Measurements from ENCODE around the gene COL27A1. TPM values are rescaled to one million over a fixed set of nuclear protein-coding genes. Genes with fewer than 3 reads are reported as not detected.

The COL27A1 gene
- total RNA-seq, 1 donor, result 0.21 TPM

DNA sequence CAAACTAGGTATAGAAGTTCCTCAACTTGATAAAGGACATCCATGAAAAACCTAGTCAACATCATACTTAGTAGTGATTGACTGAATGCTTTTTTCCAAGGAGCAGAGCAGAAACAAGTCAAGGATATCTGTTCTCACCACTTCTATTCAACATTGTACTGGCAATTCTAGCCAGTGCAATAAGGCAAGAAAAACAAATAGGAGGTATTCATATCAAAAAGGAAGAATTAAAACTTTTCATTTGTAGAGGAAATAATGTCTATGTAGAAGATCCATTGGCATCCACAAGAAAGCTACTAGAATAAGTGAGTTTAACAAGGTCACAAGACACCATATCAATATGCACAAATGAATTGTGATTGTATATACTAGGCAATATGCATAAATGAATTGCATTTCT, 139.3 kb downstream of the COL27A1 start:
- no peak overlapping the region for H3K4me3 ChIP-seq (ENCODE audit: low read length)
- H3K27me3 ChIP-seq (ENCODE audit: insufficient read depth, low read length), result peaks cover 9% of the 10 kb centered on the region
- H3K9me3 ChIP-seq (ENCODE audit: low read depth, low read length), result peaks cover 20% of the 10 kb centered on the region
- no peaks in the 10 kb centered on the region for H3K4me1 ChIP-seq (ENCODE audit: insufficient read depth, low read length)

DNA sequence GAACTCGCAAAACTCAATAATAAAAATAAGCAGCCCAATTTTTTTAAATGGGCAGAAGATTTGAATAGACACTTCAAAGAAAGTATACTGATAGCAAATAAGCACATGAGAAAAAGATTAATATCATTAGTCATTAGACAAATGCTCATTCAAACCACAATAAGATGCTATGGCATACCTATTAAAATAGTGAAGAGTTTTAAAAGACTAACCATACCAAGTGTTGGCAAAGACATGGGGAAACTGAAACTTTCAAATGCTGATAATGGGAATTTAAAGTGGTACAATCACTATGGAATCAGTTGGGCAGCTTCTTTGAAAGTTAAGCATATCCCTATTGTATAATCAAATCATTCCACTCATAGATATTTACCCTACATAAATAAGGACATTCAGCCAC, 141.0 kb downstream of the COL27A1 start:
- Histone ChIP-seq H3K4me1 (ENCODE audit: insufficient read depth, low read length) (no peaks in the 10 kb centered on the region), H3K27me3 (ENCODE audit: insufficient read depth, low read length) (peaks cover 9% of the 10 kb centered on the region), H3K9me3 (ENCODE audit: low read depth, low read length) (peaks cover 20% of the 10 kb centered on the region), H3K4me3 (ENCODE audit: low read length) (no peak overlapping the region)

GRCh38 chr9:114299286-114300152, 144.2 kb downstream of the COL27A1 start:
- no peak overlapping the region for H3K4me3 ChIP-seq (ENCODE audit: low read length)
- H3K9me3 ChIP-seq (ENCODE audit: low read depth, low read length), result peaks cover 18% of the 10 kb centered on the region
- no peaks in the 10 kb centered on the region for H3K4me1 ChIP-seq (ENCODE audit: insufficient read depth, low read length)
- peaks cover 9% of the 10 kb centered on the region for H3K27me3 ChIP-seq (ENCODE audit: insufficient read depth, low read length)

DNA sequence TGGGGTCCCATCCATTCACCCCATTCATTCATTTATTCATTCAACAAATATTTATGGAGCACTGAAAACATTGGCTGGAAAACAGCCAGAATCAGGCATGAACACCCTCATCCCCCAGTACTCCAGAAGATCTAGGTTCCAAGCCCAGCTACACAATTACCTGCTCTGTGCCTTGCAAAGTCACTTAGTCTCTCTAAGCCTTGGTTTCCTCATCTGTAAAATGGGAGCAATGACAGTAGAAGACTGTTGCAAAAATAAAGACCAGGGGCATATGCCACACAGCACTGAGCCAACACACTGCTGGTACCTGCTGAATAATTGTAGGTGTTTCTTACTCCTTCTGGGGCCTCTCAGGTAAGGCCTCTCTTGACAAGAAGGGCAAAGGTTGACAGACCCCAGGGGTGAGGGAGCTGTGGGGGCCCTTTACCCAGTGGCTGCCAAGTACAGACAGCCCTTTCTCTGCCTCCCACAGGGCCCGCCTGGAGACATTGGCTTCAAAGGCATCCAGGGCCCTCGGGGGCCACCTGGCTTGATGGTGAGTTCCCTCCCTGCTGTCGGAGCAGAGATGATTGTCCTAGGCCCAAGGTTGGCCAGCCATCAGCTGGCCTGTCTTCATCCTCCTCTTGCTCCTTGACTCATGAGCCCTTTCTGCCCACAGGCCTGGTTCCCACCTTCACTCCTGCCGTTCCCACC, 145.0 kb downstream of the COL27A1 start:
- Histone ChIP-seq H3K9me3 (ENCODE audit: low read depth, low read length) (peaks cover 10% of the 10 kb centered on the region), H3K27me3 (ENCODE audit: insufficient read depth, low read length) (peaks cover 7% of the 10 kb centered on the region), H3K4me3 (ENCODE audit: low read length) (no peak overlapping the region), H3K4me1 (ENCODE audit: insufficient read depth, low read length) (no peaks in the 10 kb centered on the region)

- H3K4me3 ChIP-seq (ENCODE audit: low read length), result no peak overlapping the region
- H3K4me1 ChIP-seq (ENCODE audit: insufficient read depth, low read length), result no peaks in the 10 kb centered on the region
- H3K9me3 ChIP-seq (ENCODE audit: low read depth, low read length), result peaks cover 7% of the 10 kb centered on the region
- H3K27me3 ChIP-seq (ENCODE audit: insufficient read depth, low read length), result peaks cover 7% of the 10 kb centered on the region
These were observed 145.8 kb downstream of the COL27A1 start for GRCh38 chr9:114300846-114301797.

DNA sequence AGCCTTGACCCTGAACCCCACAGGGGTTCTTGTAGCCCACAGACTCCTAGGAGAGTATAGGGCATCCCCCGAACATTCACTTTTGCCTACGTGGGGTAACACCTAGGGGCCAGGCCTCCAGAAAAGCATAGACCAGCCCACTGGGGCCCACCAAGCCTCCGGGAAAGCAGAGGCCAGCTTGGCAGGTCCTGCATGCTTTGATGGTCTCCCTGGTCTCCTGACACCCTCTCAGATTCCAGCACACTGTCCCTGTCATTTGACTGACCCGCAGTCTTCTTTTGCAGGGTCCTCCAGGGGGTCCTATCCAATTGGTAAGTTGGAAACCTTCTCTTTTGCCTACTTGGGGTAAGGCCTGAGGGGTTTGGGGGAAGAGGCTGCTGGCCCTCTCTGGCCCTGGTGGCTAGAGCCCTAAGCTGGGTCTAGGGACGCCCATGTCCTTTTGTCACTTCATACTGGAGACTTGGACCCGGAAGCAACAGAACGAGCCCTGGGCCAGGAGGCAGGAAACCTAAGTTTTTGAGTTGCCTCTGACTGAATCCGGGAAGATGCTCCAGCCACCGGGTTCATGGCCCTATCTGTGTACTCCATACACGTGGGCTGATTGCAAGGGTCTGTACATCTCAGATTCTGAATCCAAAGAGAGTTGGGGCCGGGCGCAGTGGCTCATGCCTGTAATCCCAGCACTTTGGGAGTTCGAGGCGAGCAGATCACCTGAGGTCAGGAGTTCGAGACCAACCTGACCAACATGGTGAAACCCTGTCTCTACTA, 146.6 kb downstream of the COL27A1 start:
- H3K4me1 ChIP-seq (ENCODE audit: insufficient read depth, low read length), result no peaks in the 10 kb centered on the region
- no peak overlapping the region for H3K4me3 ChIP-seq (ENCODE audit: low read length)

GRCh38 chr9:114302727-114303126, 147.4 kb downstream of the COL27A1 start:
- Histone ChIP-seq H3K4me1 (ENCODE audit: insufficient read depth, low read length) (no peaks in the 10 kb centered on the region), H3K9me3 (ENCODE audit: low read depth, low read length) (no peaks in the 10 kb centered on the region), H3K27me3 (ENCODE audit: insufficient read depth, low read length) (peaks cover 4% of the 10 kb centered on the region), H3K4me3 (ENCODE audit: low read length) (no peak overlapping the region)

More for the DNA sequence above, 146.6 kb downstream of the COL27A1 start:
- Histone ChIP-seq H3K27me3 (ENCODE audit: insufficient read depth, low read length) (peaks cover 4% of the 10 kb centered on the region), H3K9me3 (ENCODE audit: low read depth, low read length) (no peaks in the 10 kb centered on the region)

DNA sequence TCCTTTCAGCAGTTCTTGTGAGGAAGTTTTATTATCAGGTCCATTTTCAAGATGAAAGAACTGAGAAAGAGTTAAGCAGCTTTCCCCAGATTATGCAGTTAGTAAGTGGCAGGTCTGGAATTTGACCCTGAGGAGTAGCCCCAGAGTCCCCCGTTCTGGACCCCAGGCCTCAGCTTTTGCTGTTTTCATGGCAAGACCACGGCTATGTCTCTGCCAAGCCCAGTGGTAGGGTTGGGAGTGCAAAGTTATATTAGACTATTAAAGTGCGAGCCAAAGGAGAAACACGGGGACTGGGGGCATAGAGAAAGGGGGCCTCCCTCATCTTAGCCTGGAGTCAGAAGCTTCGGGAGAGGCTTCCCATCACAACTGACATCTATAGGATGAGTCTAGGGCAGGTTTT, 148.2 kb downstream of the COL27A1 start:
- Histone ChIP-seq H3K27me3 (ENCODE audit: insufficient read depth, low read length) (no peaks in the 10 kb centered on the region), H3K4me3 (ENCODE audit: low read length) (no peak overlapping the region), H3K9me3 (ENCODE audit: low read depth, low read length) (no peaks in the 10 kb centered on the region), H3K4me1 (ENCODE audit: insufficient read depth, low read length) (no peaks in the 10 kb centered on the region)

DNA sequence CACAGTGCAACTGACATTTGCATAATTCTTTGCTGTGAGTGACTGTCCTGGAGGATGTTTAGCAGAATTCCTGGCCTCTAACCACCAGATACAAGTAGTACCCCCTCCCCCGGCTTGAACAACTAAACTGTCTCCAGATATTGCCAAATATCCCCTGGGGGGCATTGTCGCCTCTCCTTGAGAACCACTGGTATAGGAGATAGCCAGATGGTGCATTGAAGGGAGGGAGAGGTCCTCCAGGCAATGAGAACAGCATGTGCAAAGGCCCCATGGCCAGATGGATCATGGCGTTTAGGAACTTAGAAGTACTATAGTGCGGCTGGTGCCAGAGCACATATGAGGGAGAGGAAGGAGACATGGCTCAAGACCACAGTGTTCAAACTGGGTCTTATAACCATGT, 148.6 kb downstream of the COL27A1 start:
- H3K27me3 ChIP-seq (ENCODE audit: insufficient read depth, low read length), result no peaks in the 10 kb centered on the region
- H3K4me1 ChIP-seq (ENCODE audit: insufficient read depth, low read length), result no peaks in the 10 kb centered on the region
- no peak overlapping the region for H3K4me3 ChIP-seq (ENCODE audit: low read length)
- no peaks in the 10 kb centered on the region for H3K9me3 ChIP-seq (ENCODE audit: low read depth, low read length)

DNA sequence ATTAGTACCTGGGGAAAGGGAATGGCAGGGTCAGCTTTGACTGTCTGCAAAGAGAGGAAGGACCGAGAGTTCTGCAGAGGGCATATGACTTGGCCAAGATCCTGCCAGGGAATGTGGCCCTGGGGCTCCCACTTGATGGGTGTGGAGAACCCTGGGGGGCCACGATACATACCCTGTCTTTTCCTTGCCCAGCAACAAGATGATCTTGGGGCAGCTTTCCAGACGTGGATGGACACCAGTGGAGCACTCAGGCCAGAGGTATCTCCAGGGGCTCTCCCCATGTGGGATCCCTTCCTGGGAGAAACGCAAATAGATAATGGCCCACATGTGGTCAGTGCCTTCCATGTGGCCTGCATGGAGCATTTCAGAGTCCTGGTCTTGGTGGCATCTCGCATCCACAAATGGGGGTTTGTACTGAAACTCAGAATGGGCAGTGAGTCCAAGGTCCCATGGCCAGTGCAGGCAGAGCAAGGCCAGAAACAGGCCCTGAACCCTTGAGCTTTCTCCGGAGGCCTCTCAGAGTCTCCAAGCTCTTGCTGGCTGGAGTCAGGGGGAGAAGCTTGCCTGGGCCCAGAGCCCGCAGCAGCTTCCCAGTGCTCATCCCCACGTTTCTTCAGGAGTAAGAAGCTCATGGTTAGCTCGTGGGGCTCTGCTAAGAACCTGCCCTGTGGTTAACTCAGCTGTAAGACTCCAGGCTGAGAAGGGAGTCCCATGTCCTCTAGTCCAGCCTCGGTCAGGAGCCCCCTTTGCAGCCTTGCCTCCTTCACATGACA, 149.3 kb downstream of the COL27A1 start:
- Histone ChIP-seq H3K9me3 (ENCODE audit: low read depth, low read length) (no peaks in the 10 kb centered on the region), H3K27me3 (ENCODE audit: insufficient read depth, low read length) (no peaks in the 10 kb centered on the region)

DNA sequence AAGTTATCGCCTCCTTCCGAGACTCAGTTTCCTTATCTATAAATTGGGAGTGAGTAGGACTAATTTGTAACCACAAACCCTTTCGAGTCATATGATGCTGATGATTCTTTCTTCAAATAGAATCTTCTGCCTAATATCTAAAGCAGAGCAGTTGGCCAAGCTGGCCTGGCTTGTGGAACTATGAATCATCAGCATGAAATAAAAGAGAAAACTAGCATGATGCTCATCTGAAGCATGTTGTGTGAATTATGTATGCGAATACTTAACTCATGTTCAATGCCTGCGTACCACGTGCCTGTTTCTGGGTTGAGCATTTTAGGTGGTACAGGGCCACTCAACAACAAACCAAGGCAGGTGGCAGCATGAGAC, 152.5 kb downstream of the COL27A1 start:
- H3K4me3 ChIP-seq (ENCODE audit: low read length), result no peak overlapping the region
- no peaks in the 10 kb centered on the region for H3K9me3 ChIP-seq (ENCODE audit: low read depth, low read length)
- no peaks in the 10 kb centered on the region for H3K4me1 ChIP-seq (ENCODE audit: insufficient read depth, low read length)
- H3K27me3 ChIP-seq (ENCODE audit: insufficient read depth, low read length), result no peaks in the 10 kb centered on the region

More for the DNA sequence above, 149.3 kb downstream of the COL27A1 start:
- Histone ChIP-seq H3K4me1 (ENCODE audit: insufficient read depth, low read length) (no peaks in the 10 kb centered on the region), H3K4me3 (ENCODE audit: low read length) (no peak overlapping the region)

GRCh38 chr9:114308361-114308950, 153.1 kb downstream of the COL27A1 start:
- Histone ChIP-seq H3K4me3 (ENCODE audit: low read length) (no peak overlapping the region), H3K27me3 (ENCODE audit: insufficient read depth, low read length) (no peaks in the 10 kb centered on the region), H3K4me1 (ENCODE audit: insufficient read depth, low read length) (no peaks in the 10 kb centered on the region), H3K9me3 (ENCODE audit: low read depth, low read length) (no peaks in the 10 kb centered on the region)

- Histone ChIP-seq H3K9me3 (ENCODE audit: low read depth, low read length) (no peaks in the 10 kb centered on the region), H3K4me3 (ENCODE audit: low read length) (no peak overlapping the region), H3K4me1 (ENCODE audit: insufficient read depth, low read length) (no peaks in the 10 kb centered on the region), H3K27me3 (ENCODE audit: insufficient read depth, low read length) (no peaks in the 10 kb centered on the region)
These were observed 153.8 kb downstream of the COL27A1 start for GRCh38 chr9:114309096-114309495.
